NK-92 treated with Interleukin-12 subunit alpha and Interleukin-12 subunit beta, amount 100 ng/mL, for 24 hours (cell line): Measurements from ENCODE around the gene DDI2.
"Not testable (repeated sequence)": the region's sequence is repeated elsewhere in the genome, so short reads cannot be mapped to it uniquely, and the experiment has no call there.

ENCODE experiments used
- DNase-seq: peaks from one replicate; lab custom pipeline; 2025; lab: John Stamatoyannopoulos, UW

DDI2 gene

GRCh38 chr1:15636436-15636835 lies 19.2 kb downstream of the DDI2 start:
- no peak for DNase-seq

GRCh38 chr1:15637826-15638225 lies 20.6 kb downstream of the DDI2 start:
- no peak for DNase-seq

DNA sequence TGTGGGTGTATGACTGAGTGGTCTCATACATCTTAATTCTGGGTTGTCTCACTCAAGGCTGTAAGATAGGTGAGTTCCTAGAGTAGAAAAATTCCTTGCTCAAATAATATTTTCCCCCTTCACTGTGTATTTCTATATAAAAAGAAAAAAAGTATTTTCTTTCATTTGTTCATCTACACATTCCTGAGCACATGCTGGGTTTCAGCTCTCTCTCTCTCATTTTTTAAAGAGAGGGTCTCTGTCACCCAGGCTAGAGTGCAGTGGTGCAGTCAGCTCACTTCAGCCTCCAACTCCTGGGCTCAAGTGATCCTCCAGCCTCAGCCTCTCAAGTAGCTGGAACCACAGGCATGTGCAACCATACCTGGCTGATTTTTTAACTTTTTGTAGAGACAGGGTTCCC lies 22.0 kb downstream of the DDI2 start:
- no peak for DNase-seq

GRCh38 chr1:15639931-15640330 lies 22.7 kb downstream of the DDI2 start:
- DNase-seq = no peak

DNA sequence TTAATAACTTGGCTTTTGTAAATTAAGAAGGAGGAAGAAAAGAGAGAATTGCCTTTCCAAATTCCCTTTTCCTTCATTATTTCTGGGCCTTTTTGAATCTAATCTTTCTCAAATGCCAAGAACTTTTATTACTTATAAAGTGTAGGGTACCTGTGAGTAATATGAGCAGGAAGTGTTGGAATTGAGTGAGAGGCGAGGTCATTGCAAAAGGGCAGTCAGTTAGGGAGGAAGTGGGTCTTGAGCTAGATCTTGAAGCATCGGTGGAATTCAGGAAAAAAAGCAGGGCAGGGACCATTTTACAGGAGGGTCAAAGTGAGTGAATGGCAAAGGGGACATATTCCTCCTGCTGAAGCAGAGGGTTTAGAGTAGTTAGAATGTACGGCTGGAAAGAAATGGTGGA lies 23.4 kb downstream of the DDI2 start:
- no peak for DNase-seq

- no peak for DNase-seq
These were observed 32.7 kb downstream of the DDI2 start for GRCh38 chr1:15649937-15650336.

DNA sequence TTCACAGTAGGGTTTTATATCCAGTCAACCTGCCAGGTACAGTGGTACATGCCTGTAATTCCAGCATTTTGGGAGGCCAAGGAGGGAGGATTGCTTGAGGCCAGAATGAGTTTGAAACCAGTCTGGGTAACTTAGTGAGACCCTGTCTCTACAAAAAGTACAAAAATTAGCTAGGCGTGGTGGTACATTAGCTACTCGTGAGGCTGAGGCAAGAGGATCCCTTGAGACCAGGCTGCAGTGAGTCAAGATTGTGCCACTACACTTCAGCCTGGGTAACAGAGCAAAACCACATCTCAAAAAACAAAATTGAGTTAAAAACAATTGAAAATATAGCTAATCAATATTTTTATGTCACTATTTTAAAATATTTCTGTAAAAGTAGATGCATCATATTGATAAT lies 33.2 kb downstream of the DDI2 start:
- DNase-seq = no peak

DNA sequence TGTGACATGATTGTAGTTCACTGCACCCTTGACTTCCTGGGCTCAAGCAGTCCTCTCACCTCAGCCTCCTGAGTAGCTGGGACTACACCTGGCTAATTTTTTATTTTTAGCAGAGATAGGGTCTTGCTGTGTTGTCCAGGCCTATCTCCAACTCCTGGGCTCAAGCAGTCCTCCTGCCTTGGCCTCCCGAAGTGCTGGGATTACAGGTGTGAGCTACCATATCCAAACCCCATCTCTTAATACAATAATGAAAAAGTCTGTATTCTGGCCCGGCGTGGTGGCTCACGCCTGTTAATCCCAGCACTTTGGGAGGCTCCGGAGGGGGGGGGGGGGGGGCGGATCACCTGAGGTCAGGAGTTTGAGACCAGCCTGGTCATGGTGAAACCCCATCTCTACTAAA lies 34.9 kb downstream of the DDI2 start:
- DNase-seq = not testable (repeated sequence)

GRCh38 chr1:15654091-15654690 lies 36.9 kb downstream of the DDI2 start:
- no peak for DNase-seq

DNA sequence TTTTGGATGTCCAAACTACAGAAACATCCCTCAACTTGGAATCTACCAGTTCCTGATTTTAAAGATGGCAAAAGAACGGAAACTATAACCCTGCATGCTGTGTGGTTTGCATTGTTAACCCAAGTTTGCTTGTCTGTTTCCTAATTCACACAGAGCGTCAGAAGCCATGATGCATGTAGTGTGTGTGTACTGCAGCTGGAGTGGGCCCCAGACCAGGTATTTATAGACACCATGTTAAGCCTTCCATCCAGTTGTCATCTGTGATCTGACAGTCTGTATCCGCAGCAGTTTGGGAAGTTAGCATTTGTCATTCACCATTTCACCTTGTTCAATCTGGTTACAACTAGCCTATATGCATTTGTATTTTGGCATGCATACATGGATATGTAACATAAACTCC lies 39.2 kb downstream of the DDI2 start:
- no peak for DNase-seq

DNA sequence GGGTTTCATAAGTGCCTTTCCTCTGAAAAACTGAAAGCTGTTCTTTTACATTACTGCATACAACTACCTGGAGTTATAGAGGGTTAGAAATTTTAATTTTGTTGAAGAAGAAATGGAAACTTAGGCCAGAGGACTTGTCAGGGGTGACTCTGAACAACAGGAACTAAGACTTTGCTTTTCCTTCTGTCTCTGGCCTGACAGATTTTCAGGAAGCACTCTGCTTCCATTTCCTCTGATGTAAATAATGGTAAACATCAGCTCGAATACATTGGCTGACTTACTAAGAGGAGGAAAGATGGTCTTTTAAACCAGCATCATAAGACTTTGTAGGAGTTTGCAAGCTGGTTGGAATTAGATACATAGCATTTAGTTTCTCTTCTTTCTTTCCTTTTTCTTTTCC lies 39.8 kb downstream of the DDI2 start:
- DNase-seq = no peak

- DNase-seq = no peak
These were observed 42.9 kb downstream of the DDI2 start for GRCh38 chr1:15660151-15660550.

- DNase-seq = no peak
These were observed 45.2 kb downstream of the DDI2 start for GRCh38 chr1:15662477-15662876.

DNA sequence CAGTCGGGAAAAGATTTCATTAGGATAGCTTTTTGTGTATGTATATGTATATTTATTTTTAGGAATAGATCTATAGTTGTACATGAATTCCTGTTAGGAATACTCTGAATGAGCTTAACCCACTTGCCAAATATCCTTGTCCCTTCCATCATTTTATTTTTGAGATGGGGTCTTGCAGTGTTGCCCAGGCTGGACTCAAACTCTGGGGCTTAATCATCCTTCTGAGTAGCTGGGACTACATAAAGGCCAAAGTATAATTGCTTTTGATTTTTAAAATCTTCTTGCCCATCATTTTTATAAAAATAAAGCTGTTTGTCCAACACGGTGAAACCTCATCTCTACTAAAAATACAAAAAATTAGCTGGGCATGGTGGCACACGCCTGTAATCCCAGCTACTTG lies 46.7 kb downstream of the DDI2 start:
- DNase-seq = no peak

DNA sequence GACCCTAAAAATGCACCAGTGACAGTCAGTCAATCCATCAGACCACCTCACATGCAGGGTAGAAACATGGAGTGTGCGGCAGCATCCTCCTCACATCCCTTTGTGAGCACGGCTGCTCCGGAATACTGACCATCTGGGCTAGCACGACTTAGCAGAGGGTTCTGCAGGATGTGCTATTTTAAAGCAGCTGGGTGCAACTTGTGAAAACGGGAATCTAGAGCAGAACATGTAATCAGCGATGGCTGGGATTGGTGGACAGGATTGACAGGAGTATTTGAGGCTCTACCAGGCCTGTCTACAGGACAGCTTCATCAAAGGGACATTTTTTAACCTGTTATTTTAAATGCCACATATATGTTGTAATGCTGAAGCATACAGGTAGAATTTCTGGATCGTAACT lies 50.1 kb downstream of the DDI2 start:
- no peak for DNase-seq

DNA sequence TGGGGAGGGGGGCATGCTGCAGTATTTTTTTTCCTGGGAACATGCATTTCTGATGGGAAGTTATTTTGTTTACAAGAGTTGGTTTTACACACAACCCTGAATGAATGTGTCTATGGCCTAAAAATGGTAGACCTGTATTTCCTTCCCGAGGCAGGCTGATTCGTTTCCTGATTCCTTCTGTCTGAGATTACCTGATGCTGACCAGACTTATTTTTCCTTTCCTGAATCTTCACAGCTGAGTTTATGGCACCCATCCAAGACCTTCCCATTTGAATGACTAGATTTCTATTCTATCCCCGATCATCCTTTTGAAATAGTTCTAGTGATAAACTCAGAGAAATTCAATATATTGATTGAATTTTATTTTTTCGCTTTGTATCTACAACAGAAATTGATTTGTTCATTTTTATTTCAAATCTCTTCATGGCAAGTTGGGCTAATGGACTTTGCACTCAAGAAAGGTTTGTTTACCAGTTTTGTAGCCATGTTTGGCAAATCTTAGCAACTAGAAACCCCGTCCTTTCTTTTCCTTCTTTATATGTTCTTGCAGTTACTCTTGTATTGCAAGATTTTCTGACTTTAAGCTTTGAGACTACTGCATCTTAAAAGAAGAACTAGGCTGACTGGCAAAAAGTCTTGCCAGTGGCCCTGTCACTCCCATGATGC lies 51.0 kb downstream of the DDI2 start:
- no peak for DNase-seq

DNA sequence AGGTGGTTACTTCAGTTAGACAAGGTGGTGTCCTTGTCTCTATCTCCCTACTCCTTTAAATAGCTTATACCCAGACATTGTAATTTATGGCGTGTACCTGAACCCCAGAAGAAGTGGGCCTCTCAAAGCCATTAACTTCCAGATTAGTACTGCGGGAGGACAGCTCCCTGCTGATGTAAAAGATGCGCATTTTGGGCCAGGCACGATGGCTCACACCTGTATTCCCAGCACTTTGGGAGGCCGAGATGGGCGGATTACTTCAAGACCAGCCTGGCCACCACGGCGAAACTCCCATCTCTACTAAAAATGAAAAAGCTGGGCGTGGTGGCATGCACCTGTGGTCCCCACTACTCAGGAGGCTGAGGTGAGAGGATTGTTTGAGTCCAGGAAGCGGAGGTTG lies 51.8 kb downstream of the DDI2 start:
- no peak for DNase-seq

GRCh38 chr1:15669864-15670263 lies 52.6 kb downstream of the DDI2 start:
- no peak for DNase-seq

DNA sequence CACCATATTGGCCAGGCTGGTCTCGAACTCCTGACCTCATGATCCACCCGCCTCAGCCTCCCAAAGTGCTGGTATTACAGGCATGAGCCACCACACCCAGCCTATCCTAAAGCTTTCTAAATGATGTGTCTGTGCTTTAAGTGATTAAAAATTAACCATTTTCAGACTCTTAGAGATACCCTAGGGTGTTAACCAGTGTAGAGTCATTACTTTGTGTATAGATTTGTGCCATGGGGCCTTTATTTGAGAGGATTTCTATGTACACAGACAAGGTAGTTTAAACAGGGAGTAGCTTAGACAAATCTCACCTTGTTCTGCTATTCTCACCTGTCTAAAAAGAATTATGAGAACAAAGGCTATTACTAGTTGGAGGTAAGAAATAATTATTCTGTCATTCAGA lies 54.2 kb downstream of the DDI2 start:
- DNase-seq = no peak

GRCh38 chr1:15674386-15675159 lies 57.3 kb downstream of the DDI2 start:
- no peak for DNase-seq

DNA sequence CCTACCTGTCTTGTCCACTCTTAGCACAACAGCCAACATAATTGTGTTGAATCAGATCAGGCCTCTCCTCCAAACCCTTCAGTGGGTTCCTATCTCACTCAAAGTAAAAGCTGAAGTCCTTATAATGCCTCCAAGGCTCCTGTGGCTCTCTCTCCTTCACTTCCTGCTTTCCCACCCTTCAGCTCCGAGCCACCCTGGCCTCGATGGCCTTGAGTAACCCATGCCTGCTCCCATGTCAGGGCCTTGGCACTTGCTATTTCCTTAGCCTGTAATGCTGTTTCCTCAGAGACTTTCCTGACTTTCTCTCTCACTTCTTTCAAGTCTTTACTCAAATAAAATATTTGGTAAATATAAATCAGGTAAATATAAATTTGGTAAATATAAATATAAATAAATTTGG lies 58.8 kb downstream of the DDI2 start:
- DNase-seq = no peak

GRCh38 chr1:15676688-15677661 lies 59.7 kb downstream of the DDI2 start:
- no peak for DNase-seq
